ENCODE data around the gene COL6A2.
"Not testable (repeated sequence)": the region's sequence is repeated elsewhere in the genome, so short reads cannot be mapped to it uniquely, and the experiment has no call there.

COL6A2 gene

DNA sequence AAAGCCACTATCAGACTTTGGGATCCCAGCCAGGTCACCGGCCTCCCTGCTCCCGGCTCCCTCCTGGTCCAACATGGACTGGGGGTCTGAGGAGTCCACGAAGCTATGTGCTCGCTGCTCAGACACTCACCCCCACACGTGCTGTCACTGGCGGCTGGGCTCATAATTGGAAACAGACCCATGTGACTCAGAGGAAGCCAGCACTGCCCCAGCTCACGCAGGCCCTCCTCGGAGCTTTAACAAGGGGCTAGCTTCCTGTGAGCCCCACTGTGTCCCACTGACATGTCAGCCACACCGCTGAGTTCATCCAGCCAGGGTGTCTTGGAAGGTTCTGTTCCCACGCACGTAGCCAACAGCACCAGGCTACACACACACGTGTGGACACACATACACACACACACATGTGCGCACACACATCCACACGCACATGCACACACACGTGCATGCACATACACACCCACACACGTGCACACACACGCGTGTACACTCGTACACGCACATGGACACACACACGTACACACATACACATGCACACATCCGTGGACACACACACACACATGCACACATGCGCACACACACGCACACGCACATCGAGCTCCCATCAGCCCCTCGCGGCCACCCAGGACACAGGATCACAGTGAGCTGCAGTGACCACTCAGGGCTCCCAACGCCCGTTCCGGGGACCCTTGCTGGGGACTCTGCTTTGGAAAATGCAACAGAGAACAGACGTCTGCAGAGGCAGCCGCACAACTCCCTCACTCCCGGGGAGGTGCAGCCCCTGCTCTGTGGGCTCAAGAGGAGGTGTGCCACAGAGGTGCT lies 18.4 kb upstream of the COL6A2 start:
- peak; percentile 74 for DNase-seq

DNA sequence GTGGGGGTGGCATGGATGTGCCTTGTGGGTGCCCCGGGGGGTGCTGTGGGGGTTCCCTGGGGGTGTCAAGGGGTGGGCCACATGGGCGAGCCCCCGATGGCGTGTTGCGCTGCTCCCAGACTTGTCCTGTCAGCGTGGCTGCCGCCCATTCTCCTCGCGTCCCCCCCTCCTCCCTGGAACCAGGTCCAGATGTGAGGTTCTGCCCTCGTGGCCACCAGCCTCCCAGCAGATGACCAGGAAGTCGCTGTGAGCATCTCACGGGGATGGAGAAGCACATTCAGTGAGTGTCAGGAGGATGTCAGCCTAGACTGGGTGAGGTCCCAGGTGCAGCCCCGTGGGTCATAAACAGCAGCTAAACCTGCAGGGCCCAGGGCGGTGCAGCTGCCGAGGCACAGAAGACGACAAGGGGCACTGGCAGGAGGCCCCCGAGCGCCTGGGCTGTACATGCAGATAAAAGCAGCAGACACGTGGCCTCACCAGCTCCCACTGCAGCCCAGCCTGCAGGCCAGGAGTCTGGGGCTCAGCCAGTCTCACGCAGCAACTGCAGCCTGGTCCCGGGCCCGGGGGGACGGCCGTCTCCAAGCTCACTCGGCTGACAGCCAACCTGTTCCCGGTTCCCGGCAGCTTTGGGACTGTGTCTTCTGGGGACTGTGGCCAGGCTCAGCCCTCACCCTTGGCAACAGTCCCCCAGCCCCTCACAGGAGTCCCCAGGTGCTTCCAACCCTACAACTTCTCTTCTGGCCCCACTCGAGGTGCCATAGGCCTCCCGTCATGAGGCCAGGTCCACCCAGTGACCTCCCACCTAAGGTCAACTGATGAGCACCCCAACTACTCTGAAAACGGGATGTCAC lies 17.5 kb upstream of the COL6A2 start:
- no peak for DNase-seq

DNA sequence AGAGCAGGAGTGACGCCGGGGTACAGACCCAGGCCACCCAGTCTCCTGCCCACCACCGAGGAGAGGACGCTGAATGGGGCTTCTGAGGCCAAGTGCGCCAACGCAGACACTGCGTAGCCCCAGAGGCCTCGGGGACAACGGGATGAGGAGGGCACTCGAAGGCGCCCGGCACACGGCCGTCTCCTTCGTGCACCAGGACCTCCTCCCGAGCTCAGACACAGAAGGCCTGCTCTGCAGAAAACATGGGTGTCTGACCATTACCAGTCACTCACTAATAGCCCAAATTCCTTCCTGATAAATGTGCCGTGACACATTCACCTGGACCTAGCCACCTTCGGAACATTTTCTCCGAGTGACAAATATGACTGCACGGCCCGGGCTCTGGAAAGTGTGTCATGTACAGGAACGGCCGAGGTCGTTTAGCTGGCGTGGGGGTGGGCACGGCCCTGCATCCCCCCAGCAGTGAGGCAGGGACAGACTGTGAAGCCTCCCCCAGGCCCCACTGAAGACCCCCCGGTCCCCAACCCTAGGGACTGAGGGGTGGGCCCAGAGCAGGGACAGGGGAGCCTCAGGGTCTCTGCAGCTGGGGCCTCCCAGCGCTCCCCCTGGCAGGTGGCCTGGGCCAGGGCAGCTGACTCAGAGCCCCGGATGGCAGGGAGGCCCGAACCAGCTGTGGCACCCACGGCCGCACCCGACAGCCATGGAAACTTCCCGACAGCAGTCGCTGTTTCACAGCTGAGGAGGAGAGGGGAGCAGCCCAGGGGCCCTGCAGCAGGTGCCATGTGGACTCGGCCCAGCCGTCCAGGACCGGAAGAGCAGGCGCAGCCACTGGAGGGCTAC lies 16.7 kb upstream of the COL6A2 start:
- no peak for DNase-seq

DNA sequence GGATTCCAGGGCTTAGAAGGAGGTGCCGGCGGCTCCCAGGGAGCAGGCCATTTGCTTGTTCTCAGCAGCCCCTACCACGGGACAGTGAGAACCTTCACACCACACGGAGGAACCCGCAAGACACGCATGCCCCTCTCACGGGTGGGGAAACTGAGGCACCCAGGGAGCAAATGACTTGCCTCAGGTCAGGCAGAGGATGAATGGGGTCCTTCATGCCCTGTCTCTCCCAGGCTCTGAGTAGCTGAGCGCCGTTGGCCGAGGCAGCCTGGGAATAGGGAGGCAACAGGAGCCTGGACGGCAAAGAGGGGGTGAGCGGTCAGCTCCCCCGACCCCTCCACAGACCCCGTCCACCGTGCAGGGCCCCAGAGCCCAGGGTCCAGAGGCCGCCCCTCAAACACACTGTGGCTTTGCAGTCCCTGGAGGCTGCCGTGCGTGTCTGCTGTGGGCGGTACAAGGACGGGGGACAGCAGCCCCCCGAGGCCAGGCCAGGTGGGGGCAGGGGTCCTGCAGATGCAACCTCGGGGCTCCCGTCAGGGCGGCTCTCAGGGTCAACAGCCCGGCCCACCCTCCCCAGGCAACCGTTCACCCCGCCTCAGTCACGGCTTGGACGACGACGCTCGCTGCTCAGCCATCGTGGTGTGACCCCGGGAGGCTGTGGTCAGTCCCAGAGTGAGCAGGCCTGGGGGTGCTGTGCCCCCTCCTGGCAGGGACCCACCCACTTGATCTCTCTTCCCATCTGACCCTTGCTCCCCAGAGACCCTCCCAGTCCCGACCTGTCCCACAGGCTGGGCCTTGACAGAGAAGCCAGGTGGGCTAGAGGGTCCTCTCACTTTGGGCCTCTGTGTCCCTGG lies 15.8 kb upstream of the COL6A2 start:
- DNase-seq = no peak

DNA sequence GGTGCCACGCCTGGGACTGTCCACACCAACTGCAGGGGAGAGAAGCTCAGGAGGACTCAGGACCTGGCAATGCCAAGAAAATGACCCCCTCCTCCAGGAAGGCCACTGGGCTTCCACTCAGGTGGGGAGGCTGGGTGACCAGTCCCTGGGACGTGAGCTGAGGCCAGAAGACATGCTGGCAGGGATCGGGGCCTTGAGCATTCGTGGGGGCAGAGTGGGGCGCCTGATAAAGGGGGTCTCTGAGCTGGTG lies 15.3 kb upstream of the COL6A2 start:
- no peak for DNase-seq

DNA sequence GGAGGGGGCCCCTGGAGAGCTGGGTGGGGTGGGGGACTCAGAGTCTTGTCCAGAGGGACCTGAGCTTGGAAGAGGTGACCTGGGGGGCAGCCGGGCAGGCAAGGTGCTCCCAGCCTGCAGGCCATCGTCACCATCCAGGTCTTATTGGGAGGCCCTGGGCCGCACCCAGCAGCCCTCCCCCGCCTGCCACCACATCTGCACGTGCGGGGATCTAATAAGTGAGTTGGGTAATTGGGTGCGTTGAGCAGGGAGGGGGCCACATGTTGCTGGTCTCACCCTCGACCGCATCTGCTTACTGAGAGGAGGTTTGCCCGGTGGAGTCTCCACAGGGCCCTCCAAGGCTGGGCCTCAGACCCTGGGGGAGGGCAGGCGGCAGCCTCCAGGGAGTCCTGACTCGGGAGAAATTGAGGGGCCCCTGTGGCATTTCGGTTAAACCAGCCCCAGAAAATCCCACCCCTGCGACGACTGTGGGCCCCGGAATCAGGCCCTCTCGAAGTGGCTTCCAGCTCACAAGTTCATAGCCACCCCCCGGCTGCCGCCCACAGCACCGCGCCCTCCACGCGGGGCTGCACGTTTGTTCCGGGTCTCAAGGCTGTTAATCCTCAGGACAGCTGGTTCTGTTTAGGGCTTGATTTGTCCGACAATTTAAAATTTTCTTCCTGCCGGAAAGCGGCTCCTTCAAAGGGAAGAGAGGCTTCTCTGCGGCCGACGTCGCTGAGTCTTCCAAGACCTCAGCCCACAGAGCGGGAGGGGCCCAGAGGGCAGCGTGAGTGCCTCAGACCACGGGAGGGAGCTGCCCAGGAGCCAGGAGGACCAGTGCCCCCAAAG lies 14.7 kb upstream of the COL6A2 start:
- DNase-seq = peak; percentile 82

DNA sequence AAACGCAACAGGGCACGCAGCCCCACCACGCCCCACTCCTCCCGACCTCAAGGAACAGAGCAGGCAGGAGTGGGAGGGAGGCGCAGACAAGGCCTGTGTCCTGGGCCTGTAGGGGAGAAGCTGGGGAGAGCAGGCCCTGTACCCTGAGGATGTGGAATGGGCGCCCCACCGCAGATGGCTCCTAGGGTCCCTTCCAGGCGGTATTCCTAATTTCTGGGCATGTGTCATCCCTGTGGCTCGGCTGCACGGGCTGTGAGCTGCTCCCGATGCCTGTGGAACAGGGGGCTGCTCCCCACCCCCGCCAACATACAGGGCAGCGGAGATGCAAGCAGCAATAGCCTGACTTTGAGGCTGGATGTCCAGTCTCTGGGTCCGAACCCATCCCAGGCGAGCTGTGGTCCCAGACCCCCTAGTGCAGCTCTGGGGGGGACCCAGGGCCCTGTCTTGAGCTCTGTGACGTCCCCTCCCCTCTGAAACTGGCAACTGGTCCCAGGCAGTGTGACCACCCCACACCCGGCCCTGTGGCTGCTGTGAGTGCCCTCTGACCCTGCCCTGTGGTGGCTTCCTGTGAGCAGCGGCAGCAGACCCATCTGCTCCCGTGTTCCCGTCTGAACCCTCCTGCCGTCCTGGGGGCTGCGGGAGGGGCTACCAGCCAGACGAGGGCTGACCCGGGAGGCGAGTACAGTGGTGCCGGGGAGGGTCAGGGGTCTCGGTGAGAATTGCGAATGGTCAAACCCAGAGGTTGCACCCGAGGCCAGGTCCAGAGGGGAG lies 13.9 kb upstream of the COL6A2 start:
- no peak for DNase-seq

DNA sequence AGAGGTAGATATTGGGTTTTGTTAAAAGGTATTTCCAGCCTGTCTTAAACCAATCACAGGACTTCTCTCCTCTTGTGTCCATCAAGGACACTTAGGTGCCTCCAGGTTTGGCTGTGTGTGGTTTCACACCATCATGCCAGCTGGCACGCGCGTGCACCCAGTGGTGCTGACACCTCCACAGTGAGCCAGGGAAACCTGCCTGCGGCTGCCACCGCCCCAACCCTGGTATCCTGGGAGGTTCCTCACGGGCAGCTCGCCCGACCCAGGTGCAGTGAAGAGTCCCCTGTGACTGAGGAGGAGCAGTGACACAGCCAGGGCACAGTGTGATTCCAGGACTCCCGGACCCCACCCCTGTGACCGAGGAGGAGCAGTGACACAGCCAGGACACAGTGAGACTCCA lies 13.2 kb upstream of the COL6A2 start:
- DNase-seq = no peak

DNA sequence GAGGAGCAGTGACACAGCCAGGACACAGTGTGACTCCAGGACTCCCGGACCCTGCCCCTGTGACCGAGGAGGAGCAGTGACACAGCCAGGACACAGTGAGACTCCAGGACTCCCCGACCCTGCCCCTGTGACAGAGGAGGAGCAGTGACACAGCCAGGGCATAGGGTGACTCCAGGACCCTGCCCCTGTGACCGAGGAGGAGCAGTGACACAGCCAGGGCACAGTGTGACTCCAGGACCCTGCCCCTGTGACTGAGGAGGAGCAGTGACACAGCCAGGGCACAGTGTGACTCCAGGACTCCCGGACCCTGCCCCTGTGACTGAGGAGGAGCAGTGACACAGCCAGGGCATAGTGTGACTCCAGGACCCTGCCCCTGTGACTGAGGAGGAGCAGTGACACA lies 12.7 kb upstream of the COL6A2 start:
- DNase-seq = not testable (repeated sequence)

DNA sequence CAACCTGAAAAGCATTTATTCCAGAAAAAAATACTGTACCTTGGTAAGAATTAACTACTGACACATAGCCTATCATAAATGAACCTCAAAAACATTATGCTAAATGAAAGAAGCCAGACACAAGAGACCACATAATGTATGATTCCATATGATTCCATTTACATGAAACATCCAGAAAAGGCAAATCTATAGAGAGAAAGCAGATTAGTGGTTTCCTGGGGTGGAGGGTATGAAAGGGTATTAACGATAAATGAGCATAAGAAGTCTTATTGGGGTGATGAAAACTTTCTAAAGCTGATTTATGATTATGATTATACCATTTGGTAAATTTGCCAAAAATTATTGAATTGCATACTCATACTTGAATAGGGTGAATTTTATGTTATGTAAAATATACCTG lies 10.3 kb upstream of the COL6A2 start:
- DNase-seq = no peak

DNA sequence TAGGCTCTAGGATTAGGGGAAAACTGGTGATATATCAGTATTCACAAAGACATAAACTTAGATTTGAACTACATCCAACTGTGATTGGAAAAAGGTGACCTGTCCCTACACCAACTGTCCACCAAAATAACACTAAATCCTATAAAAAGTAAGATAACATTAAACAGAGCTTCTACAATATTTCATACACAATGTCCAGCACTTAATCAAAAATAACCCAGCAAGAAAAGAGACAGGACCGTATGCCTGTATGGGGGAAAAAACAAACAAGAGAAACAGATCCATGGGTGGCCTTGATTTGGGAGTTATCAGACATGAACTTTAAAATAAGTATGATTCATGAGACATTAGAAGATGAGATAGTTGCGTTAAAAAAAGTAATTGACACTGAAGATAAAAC lies 9.7 kb upstream of the COL6A2 start:
- no peak for DNase-seq

DNA sequence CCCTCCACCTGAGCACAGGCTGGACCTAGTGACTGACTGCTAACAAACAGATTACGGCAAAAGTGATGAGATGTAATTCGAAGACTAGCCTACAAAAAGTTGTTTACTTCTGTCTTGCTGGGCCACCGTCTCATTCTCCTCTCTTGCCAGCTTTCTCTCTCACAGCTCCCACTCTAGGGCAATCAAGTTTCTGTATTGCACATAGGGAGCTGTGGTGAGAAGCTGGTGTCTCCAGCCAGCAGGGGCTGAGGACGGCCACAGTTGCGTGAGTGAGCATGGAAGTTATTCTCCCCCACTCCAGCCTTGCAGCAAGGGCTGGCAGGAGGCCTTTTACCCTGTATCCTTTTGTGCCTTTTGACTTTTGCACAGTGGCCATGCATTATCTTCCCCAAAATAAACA lies 8.6 kb upstream of the COL6A2 start:
- DNase-seq = no peak

DNA sequence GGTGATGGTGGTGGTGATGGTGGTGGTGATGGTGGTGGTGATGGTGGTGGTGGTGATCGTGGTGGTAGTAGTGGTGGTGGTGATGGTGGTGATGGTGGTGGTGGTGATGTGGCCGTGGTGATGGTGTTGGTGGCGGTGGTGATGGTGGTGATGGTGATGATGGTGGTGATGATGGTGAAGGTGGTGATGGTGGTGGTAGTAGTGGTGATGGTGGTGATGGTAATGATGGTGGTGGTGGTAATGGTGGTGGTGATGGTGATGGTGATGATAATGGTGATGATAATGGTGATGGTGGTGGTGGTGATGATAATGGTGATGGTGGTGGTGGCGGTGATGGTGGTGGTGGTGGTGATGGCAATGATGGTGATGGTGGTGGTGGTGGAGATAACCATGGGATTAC lies 6.8 kb upstream of the COL6A2 start:
- DNase-seq = no peak

DNA sequence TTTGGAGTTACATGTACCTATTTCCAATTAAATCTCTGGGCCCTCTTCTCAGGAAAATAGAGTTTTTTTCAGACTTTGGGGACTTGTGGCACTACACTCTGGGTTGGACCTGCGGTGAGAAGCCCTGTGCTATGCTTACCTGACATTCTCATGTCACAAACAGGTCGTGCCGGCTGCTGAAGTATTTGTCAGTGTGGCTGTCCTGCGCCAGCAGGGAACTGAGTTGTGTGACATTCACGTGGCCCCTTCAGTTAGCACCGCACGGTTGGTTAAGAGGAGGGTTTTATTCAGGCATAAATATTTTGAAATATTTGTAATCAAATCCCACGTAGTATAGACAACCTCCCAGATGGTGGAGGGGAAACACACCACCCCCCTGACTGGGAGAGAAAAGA lies 6.3 kb upstream of the COL6A2 start:
- DNase-seq = no peak

DNA sequence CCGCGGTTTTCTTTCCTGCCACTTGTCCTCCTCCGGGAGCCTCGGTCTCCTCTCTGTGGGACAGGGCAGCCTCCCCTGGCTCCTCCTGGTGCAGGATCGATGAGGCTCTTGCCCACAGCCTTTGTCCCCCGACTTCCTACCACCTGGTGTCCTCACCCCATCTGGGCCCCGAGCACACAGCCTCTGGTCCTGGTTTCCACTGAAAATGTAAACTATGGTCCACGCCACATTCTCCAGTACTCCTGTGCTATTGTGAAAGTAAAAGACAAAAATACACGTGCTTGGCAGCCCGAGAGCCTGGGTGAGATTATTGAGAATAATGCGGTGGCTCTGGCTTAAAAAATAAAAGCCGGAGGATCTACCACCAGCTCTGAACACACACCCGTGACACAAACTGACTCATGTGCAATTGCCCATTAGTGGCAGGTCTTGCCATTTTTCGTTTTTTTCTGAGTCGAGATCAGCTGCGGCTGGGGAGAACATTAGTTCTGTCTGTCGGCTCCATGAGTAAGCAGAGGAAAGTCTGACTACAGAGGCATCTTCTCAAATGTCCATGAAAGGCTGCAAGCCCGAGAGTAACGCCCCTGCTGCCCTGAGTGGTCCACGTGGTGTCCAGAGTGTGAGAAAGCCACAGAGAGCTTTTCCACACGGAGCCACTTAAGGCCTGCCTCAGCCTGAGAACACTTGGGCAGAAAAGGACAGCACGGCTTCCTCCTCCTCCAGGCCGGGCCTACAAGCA lies 5.7 kb upstream of the COL6A2 start:
- no peak for DNase-seq

DNA sequence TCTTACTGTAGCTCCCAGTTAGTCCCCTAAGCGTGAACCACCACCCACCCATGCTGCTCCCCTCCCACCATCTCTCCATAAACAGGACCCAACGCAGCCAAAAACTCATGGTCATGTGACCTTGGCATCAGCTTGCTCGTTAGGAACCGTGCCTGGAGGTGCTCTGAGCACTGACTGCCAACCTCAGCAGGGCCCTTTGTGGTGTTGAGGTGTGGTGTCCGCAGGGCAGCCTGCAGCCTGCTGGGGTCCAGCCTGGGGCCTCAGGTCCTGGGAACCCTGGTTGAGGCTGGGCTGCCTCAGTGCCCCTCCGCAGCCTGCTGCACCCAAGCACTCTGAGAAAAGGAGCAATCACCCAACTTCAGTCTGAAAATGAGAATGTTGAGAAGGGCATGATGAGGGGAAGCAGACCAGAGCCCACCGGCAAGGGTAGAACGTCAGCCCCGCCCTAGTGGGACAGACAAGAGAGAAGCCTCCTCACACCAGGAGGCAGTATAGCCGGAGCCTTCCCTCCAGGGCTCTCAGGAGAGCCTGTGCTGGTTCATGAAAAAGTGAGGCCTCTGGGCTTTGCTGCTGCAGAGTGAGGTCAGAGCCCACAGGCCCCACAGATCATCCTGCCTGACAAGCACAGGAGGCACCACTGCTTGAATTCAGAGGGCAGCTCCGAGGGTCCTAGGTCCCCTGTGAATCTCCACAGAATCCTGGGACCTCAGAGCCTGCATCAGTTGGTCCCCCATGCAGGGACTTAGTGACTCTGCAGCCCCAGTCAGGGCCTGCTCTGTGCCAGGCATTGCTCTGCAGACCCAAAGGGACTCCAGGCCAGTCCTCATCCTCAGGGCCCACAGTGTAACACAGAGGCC lies 4.9 kb upstream of the COL6A2 start:
- DNase-seq = no peak

DNA sequence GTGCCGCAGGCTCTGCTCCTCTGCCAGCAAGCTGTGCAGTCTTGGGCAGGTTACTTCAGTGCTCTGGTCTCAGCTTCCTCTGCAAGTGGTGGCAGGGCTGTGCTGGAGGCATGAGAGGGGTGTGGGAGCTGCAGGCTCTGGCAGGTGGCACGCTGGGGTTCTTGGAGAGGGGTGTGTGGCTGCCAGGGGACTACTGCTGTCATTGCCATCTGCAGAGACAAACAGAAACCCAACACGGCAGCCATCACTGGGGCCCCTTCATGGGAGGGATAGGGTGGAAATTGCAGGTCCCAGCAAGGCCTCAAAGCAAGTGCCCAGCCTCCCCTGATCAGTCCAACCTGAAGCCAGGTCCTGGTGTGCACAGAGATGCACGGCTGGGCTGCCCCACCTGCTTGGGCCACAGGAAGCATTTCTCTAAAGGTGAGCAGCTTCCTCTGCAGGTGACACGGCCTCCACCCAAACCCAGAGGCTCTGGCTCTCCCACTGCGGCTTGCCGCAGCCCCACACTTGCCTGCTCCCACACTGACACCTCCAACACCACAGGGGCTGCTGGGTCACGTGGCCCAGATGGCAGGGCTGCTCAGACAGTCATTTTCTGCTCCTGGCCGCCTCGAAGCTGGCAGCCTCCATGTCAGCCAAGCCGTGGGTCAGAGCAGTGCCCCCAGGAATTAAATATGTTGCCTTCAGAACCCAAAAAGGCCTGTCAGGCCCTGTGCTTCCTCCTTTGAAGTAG lies 4.1 kb upstream of the COL6A2 start:
- no peak for DNase-seq

DNA sequence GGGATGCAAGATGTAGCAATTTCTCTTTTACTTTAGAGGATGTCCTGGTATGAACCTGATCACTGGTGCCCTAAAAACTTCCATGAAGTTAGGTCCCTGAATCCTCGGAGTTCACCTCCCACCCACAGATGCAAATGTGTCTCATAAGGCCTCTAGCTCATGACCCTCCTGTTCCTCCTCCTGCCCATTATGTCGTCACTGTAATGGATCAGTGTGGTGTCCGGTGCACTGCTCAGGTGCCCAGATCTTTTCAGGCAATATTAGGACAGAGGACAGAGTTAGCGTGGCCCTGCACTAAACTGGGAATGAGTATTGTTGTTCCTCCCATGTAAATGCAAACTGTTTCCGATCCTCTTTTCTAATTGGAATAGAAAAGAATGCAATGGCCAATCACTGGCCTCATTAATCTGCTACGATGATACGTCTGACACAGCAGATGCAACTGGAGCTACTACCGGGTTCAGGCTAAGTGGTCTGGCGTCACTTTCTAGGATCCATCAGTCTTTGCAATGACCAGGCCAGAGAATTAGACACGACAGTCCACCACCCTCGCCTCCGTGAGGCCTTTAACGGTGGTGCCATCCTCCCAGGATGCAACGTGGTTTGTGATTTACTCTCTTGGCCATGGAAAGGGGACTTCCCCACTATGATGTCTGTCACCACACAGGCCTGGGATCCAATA lies 3.4 kb upstream of the COL6A2 start:
- DNase-seq = no peak

Measured in eye (tissue), 1 donor.